HG03060 (cell line): ENCODE results near the gene PLEKHA8.

Source experiments
- ATAC-seq: cut with Tn5 transposase; IDR thresholded peaks from one replicate; pipeline ENCODE4 v1.9.1; 2021; ENCODE audit warnings: low read depth, moderate number of reproducible peaks; ENCODE audit not compliant: unreplicated experiment

Gene PLEKHA8

GRCh38 chr7:30022991-30023390, 5.2 kb upstream of the PLEKHA8 start:
- no peak for ATAC-seq

- no peak for ATAC-seq
Measured at GRCh38 chr7:30023524-30023923, 4.7 kb upstream of the PLEKHA8 start.

- ATAC-seq: peak; percentile 63
Measured at GRCh38 chr7:30026229-30027064, 1.8 kb upstream of the PLEKHA8 start, which contains the start of gene FKBP14. FKBP14 (minus strand) TSS chr7:30026702; CDS start chr7:30026508, 194 bp downstream.

GRCh38 chr7:30027065-30027456, 1.2 kb upstream of the PLEKHA8 start:
- ATAC-seq: no peak

GRCh38 chr7:30027740-30028215, 434 bp upstream of the PLEKHA8 start:
- ATAC-seq: no peak

- ATAC-seq: no peak
Measured at GRCh38 chr7:30028749-30029635, 780 bp downstream of the PLEKHA8 start.

GRCh38 chr7:30029696-30030095, 1.5 kb downstream of the PLEKHA8 start:
- ATAC-seq: no peak

GRCh38 chr7:30032310-30033125, 4.3 kb downstream of the PLEKHA8 start:
- ATAC-seq: no peak

GRCh38 chr7:30034501-30034900, 6.3 kb downstream of the PLEKHA8 start:
- no peak for ATAC-seq

GRCh38 chr7:30036220-30036619, 8.0 kb downstream of the PLEKHA8 start:
- ATAC-seq: no peak

- ATAC-seq: no peak
Measured at GRCh38 chr7:30038196-30038980, 10.2 kb downstream of the PLEKHA8 start.

GRCh38 chr7:30040938-30041337, 12.7 kb downstream of the PLEKHA8 start:
- ATAC-seq: no peak

- no peak for ATAC-seq
Measured at GRCh38 chr7:30041526-30042269, 13.5 kb downstream of the PLEKHA8 start.

GRCh38 chr7:30046127-30046770, 18.0 kb downstream of the PLEKHA8 start:
- no peak for ATAC-seq

- no peak for ATAC-seq
Measured at GRCh38 chr7:30047124-30047523, 18.9 kb downstream of the PLEKHA8 start.

GRCh38 chr7:30048582-30048981, 20.4 kb downstream of the PLEKHA8 start:
- no peak for ATAC-seq

GRCh38 chr7:30049173-30049572, 21.0 kb downstream of the PLEKHA8 start:
- no peak for ATAC-seq

GRCh38 chr7:30053068-30053467, 24.9 kb downstream of the PLEKHA8 start:
- ATAC-seq: no peak
